GM12873 (cell line): ENCODE results near the gene ABTB1.

Source experiments
- TF ChIP-seq, protein P1 (sequence below): IDR thresholded peaks from 2 replicates; pipeline ENCODE4 v1.5.1; 2012; ENCODE audit warnings: low read depth, mild to moderate bottlenecking, moderate library complexity, low read length, control low read depth; ENCODE audit not compliant: insufficient read depth; ENCODE audit errors: missing control alignments

Gene ABTB1

DNA sequence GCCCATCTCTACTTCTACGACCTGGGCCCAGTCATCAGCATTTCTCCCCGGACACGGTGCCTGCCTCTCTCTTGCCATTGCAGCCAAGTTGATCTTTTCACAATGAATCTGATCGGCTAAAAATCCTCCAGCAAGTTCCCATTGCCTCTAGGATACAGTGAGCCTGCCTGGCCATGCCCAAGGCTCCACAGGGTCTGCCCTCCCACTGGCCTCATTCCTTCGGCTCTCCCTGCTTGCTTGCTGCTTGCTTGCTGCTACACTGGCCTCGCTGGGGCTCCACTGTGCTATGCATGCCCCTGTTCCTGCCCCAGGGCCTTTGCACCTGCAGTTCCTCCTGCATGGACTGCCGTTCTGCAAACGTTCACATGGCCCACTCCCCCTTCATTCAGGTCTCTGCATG is 2.0 kb downstream of the ABTB1 start:
- TF ChIP-seq, protein P1, sequence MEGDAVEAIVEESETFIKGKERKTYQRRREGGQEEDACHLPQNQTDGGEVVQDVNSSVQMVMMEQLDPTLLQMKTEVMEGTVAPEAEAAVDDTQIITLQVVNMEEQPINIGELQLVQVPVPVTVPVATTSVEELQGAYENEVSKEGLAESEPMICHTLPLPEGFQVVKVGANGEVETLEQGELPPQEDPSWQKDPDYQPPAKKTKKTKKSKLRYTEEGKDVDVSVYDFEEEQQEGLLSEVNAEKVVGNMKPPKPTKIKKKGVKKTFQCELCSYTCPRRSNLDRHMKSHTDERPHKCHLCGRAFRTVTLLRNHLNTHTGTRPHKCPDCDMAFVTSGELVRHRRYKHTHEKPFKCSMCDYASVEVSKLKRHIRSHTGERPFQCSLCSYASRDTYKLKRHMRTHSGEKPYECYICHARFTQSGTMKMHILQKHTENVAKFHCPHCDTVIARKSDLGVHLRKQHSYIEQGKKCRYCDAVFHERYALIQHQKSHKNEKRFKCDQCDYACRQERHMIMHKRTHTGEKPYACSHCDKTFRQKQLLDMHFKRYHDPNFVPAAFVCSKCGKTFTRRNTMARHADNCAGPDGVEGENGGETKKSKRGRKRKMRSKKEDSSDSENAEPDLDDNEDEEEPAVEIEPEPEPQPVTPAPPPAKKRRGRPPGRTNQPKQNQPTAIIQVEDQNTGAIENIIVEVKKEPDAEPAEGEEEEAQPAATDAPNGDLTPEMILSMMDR = no peak

DNA sequence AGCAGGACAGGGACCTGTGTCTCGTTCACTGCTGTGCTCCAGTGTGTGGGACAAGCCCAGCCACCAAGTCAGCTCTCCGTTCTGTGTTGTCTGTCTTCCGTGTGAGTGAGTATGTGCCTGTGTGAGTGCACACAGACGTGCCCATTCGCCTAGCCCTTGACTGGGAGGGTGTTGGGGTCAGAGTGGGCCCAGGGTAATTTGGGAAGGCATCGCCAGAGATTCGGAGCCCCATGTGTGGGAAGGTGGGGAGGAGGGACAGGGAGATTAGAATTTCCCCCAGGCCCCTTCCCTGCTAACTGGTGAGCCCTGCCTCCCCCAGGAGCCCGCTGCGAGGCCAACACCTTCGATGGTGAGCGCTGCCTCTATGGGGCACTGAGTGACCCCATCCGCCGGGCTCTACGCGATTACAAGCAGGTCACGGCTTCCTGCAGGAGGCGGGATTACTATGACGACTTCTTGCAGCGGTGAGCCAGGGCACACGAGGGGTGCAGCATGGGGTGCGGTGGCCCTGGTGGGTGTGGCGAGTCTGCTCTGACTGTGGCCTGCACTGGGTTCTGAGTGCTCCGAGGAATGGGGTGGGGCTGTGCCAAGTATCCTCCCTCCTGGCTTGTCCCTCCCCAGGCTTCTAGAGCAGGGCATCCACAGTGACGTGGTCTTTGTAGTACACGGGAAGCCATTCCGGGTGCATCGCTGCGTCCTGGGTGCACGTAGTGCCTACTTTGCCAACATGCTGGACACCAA is 3.1 kb downstream of the ABTB1 start:
- TF ChIP-seq, protein P1 = no peak

GRCh38 chr3:127676456-127676855 is 3.7 kb downstream of the ABTB1 start:
- TF ChIP-seq, protein P1 = no peak

- TF ChIP-seq, protein P1 = no peak
Measured at GRCh38 chr3:127676921-127677351, 4.2 kb downstream of the ABTB1 start.

GRCh38 chr3:127677541-127678314 is 5.0 kb downstream of the ABTB1 start:
- TF ChIP-seq, protein P1 = no peak

- TF ChIP-seq, protein P1 = no peak
Measured at GRCh38 chr3:127678315-127678599, 5.5 kb downstream of the ABTB1 start.

DNA sequence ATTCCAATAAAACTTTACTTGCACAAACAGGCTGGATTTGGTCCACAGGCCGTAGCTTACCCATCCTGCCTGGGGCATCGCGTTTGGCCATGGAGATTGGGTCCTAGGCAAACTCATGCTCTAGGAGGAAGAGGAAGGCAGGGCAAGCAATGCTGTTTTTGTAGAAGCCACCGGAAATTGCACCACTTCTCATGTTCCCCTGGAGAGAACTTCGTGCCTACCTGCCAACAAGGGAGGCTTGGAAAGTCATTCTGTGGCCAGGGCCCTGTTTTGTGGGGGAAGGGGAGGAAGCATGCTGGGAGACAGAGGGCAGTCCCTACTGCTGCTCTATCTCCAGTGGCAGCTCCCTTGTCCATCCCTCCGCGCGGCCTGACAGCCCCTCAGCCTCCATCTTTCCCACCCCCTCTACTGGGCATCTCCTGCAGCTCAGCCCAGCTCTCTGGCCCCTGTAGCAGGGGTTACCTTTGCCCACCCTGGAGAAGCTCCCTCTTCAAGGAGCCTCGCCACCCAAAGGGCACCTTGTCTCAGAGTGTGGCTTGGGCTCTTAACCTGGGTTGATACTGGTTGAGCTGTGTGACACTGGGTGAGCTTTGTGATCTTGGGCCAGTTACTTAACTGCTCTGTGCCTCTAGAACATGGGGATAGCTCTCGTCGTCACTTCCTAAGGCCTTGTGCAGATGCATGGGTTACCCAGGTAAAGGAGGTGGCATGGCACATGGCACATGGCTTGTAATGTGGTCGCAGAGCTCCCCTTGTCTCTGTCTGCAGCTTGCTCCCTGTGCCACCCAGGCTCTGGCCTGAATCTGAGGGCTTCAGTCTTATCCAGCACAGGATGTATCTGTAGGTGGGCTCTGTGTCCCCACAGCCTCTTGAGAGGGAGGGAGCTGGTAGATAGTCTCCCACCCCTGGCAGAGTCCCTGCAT is 6.1 kb downstream of the ABTB1 start:
- TF ChIP-seq, protein P1 = no peak
